ENCODE data around the gene CRY1.

- TF ChIP-seq CTCF (IDR thresholded peaks at IDR 0.05) (no peak), EP300 (IDR thresholded peaks at IDR 0.05) (no peak)
Observed at GRCh38 chr12:107091381-107091780, 2.0 kb downstream of the CRY1 start.

All from stomach (tissue), 4 donors.